NCI-H1092 treated with DMSO at 0.1 percent for 48 hours (cell line): Measurements from ENCODE around the gene ERCC6.

ENCODE experiments used
- DNase-seq: peaks from one replicate; lab custom pipeline; 2025; lab: John Stamatoyannopoulos, UW

Gene ERCC6

GRCh38 chr10:49512121-49512809, 26.7 kb downstream of the ERCC6 start:
- DNase-seq = peak; percentile 39

GRCh38 chr10:49509771-49510303, 29.1 kb downstream of the ERCC6 start:
- no peak for DNase-seq

- no peak for DNase-seq
Observed at GRCh38 chr10:49508654-49509053, 30.3 kb downstream of the ERCC6 start.

GRCh38 chr10:49508249-49508648, 30.7 kb downstream of the ERCC6 start:
- DNase-seq = no peak

GRCh38 chr10:49505589-49505988, 33.3 kb downstream of the ERCC6 start:
- DNase-seq = no peak

DNA sequence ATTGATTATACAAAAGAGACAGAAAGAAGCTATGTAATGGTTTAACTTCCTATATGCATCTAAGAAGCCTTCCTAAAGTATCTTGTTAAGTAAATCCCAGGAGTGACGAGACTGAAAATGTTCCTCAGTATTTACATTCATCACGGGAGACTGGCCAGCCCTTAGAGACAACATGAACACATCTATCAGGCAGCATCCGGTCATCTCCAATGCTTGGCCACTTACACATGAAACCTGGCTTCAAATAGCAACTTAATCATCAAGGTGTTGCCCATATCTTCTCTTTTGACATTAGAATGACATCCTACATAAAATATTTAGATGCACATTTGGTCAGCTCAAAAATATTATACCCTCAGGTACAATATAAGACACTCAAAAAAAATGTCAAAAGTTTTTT, 33.8 kb downstream of the ERCC6 start:
- no peak for DNase-seq

DNA sequence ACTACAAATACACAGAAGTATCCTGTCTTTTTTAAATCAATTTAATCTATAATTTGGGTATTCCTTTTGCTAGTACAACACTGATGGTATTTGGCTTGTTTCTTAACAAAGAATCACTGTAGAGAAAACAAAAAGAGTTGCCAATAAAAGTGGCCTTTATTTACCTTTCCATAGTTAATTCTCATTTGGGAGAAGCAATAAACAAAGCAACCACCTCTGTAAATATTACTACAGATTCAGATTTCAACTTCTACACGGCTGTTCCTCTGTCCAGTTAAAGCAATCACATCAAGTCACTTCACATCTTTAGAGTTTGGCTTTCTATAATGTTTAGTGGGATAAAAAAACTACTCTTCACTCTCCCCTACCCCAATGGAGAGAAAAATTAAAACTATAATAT, 34.4 kb downstream of the ERCC6 start:
- DNase-seq = no peak

- no peak for DNase-seq
Observed at GRCh38 chr10:49502358-49502757, 36.6 kb downstream of the ERCC6 start.

DNA sequence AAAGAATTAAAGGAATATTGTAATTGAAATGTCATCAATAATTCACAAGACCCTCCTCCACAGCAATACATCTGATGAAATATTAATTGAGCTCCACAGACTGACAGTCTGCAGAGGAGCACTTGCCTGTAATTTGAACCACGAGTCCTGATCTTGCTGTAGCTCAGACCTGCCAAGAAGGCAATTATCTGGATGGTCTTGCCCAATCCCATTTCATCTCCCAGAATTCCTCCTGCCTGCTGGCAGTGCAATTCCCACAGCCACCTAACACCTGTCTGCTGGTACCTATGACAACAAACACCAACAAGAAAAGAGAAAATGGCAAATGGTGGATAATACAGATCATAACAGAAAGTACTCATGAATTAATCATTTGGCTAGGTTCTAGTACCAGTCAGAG, 38.5 kb downstream of the ERCC6 start:
- peak; percentile 77 for DNase-seq

GRCh38 chr10:49499305-49499851, 39.5 kb downstream of the ERCC6 start:
- no peak for DNase-seq

GRCh38 chr10:49498425-49498824, 40.5 kb downstream of the ERCC6 start:
- no peak for DNase-seq

GRCh38 chr10:49497358-49497757, 41.6 kb downstream of the ERCC6 start:
- DNase-seq = no peak

DNA sequence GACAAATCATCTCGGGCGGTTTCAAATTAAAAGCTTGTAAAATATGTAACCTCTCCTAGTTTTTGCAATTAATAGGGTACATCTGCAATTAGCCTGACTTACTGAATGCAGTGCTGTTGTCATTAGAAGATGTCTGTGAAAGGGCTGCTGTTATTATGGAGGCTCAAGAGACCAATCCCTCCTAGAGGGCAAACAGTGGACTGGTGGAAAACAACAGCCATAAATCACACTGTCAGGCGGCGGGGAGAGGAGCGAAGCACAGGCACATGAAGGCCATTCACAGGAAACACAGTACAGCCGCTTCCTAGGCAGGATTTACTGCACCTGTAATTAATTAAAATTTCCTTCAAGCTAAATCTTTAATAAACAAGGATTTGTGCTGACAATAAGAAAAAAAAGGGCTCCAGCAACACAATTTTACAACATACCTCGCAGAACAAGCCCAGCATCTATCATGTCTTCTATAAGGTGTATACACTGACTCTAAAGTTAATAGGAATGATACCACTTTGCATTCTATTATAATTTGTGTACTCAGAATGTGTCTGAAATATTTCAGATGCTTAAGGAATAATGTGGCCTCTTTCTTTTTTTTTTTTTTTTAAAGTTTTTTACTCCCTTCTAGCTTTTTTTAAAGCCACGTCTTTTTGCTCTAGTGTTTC, 50.7 kb downstream of the ERCC6 start:
- peak; percentile 37 for DNase-seq

DNA sequence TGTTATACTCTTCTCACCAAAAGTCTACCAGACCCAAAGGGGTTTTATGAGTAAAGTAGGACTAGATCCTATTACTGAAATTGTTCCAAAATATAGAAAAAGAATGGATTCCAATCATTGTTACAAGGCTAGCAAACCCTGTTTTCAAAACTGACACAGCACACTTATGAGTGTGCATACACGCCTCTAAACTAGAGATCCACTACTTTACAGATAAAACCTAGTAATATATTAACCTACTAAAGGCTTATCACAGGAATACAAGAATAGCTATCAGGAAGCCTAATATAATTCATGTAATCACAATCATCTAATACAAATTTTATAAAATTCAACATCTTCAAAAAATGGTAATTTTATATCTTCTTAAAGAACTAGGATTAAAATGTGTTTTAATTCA, 52.2 kb downstream of the ERCC6 start:
- no peak for DNase-seq

GRCh38 chr10:49486009-49486408, 52.9 kb downstream of the ERCC6 start:
- DNase-seq = no peak

DNA sequence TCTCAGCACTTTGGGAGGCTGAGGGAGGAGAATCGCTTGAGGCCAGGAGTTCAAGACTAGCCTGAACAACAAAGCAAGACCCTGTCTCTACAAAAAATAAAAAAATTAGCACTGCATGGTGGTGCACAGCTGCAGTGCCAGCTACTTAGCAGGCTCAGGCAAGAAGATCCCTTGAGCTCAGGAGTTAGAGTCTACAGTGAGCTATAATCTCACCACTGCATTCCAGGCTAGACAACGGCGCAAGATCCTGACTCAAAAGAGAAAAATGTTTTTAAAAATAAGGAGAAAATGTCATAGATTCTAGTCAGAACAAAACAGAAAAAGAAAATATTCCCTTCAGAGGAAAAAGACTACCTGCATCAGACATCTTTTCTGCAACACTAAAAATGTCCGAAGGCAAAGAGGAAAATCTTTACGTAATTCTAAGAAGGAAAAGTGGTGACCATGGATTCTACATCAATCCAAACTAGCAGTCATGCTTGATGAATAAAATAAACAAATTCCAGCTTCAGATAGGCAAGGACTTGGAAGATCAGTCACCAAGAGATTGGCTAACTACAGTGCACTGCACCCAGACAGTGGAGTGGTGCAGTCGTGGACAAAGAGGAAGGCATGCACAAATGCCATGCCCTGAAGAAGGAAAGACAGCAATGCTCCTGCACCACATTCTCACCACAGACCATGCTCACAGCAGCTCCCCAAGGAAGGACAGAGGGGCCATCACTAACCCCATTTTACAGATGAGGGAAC, 54.3 kb downstream of the ERCC6 start:
- no peak for DNase-seq

GRCh38 chr10:49478819-49479218, 60.1 kb downstream of the ERCC6 start:
- no peak for DNase-seq

DNA sequence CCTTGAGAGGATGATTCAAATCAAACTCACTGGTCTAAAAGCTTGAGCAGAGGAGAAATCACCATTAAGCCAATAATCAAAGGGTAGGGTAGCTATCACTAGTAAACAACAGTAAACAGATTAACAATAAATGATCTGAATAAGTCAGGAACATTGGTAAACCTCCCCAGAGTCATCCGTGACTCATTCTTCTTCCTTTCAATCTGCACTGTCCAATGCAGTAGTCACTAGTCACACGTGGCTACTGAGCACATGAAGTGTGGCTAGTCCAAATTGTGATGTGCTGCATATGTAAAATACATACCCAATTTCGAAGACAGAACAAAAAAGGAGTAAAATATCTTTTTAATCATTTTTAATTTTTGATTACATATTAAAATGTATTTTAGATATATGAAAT, 64.0 kb downstream of the ERCC6 start:
- no peak for DNase-seq

DNA sequence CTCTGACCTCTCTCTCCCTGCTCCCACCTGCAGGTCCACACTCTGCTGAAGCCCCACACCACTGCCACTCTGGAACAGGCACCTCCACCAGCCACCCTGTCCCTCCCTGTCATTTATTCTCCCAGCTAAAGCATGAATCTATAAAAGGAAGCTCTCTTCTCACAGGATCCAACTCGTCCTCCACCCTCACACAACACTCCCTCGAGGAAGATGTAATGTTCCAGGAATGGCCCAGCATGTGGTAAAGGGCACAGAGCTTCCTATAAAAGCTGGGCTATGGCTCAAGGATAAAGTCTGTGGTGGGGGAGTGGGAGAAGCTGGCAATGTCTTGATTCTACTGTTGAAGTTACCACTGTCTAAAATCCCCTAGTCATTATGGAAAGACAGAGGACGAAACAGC, 67.4 kb downstream of the ERCC6 start:
- no peak for DNase-seq

GRCh38 chr10:49465736-49466135, 73.2 kb downstream of the ERCC6 start:
- DNase-seq = no peak
